K562 (cell line): ENCODE results near the gene FBXO28. TPM values are rescaled to one million over a fixed set of nuclear protein-coding genes. Genes with fewer than 3 reads are reported as not detected.

ENCODE experiments used
- CCNT2 ChIP-seq: IDR thresholded peaks from 2 replicates; pipeline ENCODE4 v1.6.1; 2011; ENCODE audit warnings: borderline replicate concordance, low read depth, mild to moderate bottlenecking, moderate library complexity, mixed read lengths, low read length; ENCODE audit not compliant: insufficient read length; ENCODE audit errors: extremely low read depth
- ETS1 ChIP-seq: conservative IDR thresholded peaks from 2 replicates; pipeline ENCODE4 v1.6.1; 2011; ENCODE audit warnings: low read depth, mild to moderate bottlenecking, low read length; ENCODE audit not compliant: control insufficient read depth
- GABPB1 ChIP-seq: sonication (generic); formaldehyde crosslinking; IDR thresholded peaks from 2 replicates; pipeline ENCODE4 v1.8.0; 2022; ENCODE audit warnings: mild to moderate bottlenecking, missing genetic modification reagents
- GATA2 ChIP-seq: sonication (generic); formaldehyde crosslinking; IDR thresholded peaks from 2 replicates; pipeline ENCODE4 v1.4.0; 2020; ENCODE audit warnings: mild to moderate bottlenecking, missing genetic modification reagents
- HNRNPLL ChIP-seq: fragments of 200-400 bp; formaldehyde crosslinking; IDR thresholded peaks from 2 replicates; pipeline ENCODE4 v1.6.1; 2017; ENCODE audit warnings: low read length, low read depth, mild to moderate bottlenecking; ENCODE audit not compliant: poor library complexity, severe bottlenecking
- KDM1A ChIP-seq, 2 experiments: fragments of 450-650 bp; IDR thresholded peaks; 2 replicates each; pipeline ENCODE4 v1.6.1; 2016; ENCODE audit warnings: mild to moderate bottlenecking in 2 of 2
- KLF1 ChIP-seq: fragments of 450-650 bp; IDR thresholded peaks from 2 replicates; pipeline ENCODE4 v1.6.1; 2016; ENCODE audit warnings: missing genetic modification characterization, missing compliant biosample characterization
- MAZ ChIP-seq, 2 experiments: fragments of 450-650 bp in 1 of 2; sonication (generic) in 1 of 2; formaldehyde crosslinking; IDR thresholded peaks in 1 of 2; conservative IDR thresholded peaks in 1 of 2; 2 replicates each; pipeline versions ENCODE4 v1.4.0 to v1.5.0; 2020; ENCODE audit warnings: mild to moderate bottlenecking in 1 of 2, missing genetic modification reagents in 1 of 2
- MLX ChIP-seq, 2 experiments: fragments of 450-650 bp in 1 of 2; sonication (generic) in 1 of 2; formaldehyde crosslinking; conservative IDR thresholded peaks; 2 replicates each; pipeline versions ENCODE4 v1.4.0 to v1.8.1; 2020 to 2022; ENCODE audit warnings: mild to moderate bottlenecking in 1 of 2, missing genetic modification reagents in 1 of 2
- MNT ChIP-seq, 2 experiments: fragments of 450-650 bp; conservative IDR thresholded peaks; 2 replicates each; pipeline ENCODE4 v1.6.1; 2017; ENCODE audit warnings: mild to moderate bottlenecking in 2 of 2, moderate library complexity in 2 of 2
- MYC ChIP-seq, 2 experiments: fragments of 250-450 bp in 1 of 2; sonication (Bioruptor Pico) in 1 of 2; IDR thresholded peaks; 2 replicates each; pipeline versions ENCODE4 v1.5.1 to v1.6.1; 2012 to 2021; ENCODE audit warnings: low read depth in 2 of 2, borderline replicate concordance in 1 of 2, improper control_type of control experiment in 1 of 2, low read length in 1 of 2, mild to moderate bottlenecking in 1 of 2, moderate library complexity in 1 of 2
- PML ChIP-seq: IDR thresholded peaks from 2 replicates; pipeline ENCODE4 v1.6.1; 2012; ENCODE audit warnings: low read length, inconsistent platforms
- RBM17 ChIP-seq: fragments of 200-400 bp; formaldehyde crosslinking; IDR thresholded peaks from 2 replicates; pipeline ENCODE4 v1.6.1; 2017; ENCODE audit warnings: low read depth, mild to moderate bottlenecking, low read length, borderline replicate concordance
- RBM34 ChIP-seq: fragments of 200-400 bp; formaldehyde crosslinking; IDR thresholded peaks from 2 replicates; pipeline ENCODE4 v1.6.1; 2018; ENCODE audit warnings: low read length, borderline replicate concordance; ENCODE audit not compliant: insufficient read depth
- SRSF3 ChIP-seq: fragments of 200-400 bp; formaldehyde crosslinking; IDR thresholded peaks from 2 replicates; pipeline ENCODE4 v1.6.1; 2016; ENCODE audit warnings: mild to moderate bottlenecking, low read length, moderate library complexity; ENCODE audit not compliant: insufficient read depth
- TOE1 ChIP-seq, 2 experiments: fragments of 450-650 bp in 1 of 2; sonication (generic) in 1 of 2; formaldehyde crosslinking in 1 of 2; IDR thresholded peaks; 2 replicates each; pipeline versions ENCODE4 v1.7.1 to v1.8.0; 2016 to 2022; ENCODE audit warnings: borderline replicate concordance in 2 of 2, mild to moderate bottlenecking in 2 of 2, antibody characterized with exemption in 1 of 2, inconsistent platforms in 1 of 2, low read depth in 1 of 2, missing genetic modification reagents in 1 of 2, moderate library complexity in 1 of 2
- ZBTB17 ChIP-seq: fragments of 450-650 bp; formaldehyde crosslinking; IDR thresholded peaks from 2 replicates; pipeline ENCODE4 v1.4.0; 2020; ENCODE audit warnings: mild to moderate bottlenecking
- ZNF3 ChIP-seq: fragments of 250-450 bp; sonication (Bioruptor Pico); IDR thresholded peaks from 2 replicates; pipeline ENCODE4 v1.5.0; 2021; ENCODE audit warnings: mild to moderate bottlenecking, moderate library complexity
- ZNF76 ChIP-seq: fragments of 250-450 bp; sonication (Bioruptor Pico); IDR thresholded peaks from 2 replicates; pipeline ENCODE4 v1.4.0; 2020; ENCODE audit warnings: mild to moderate bottlenecking, moderate library complexity, borderline replicate concordance
- ZNF780A ChIP-seq: fragments of 250-450 bp; sonication (Bioruptor Pico); IDR thresholded peaks from 2 replicates; pipeline ENCODE4 v1.5.0; 2021; ENCODE audit warnings: mild to moderate bottlenecking
- polyA plus RNA-seq, 8 experiments: library from polyadenylated mRNA; depleted of rRNA in 4 of 8; stranded (reverse) in 5 of 8; unstranded in 3 of 8; fragments of >200 nt; fragmentation: Nextera tagmentation in 2 of 8; fragmentation: Illumina TruSeq in 1 of 8; extraction: Ambion mirVana in 2 of 8; extraction: Trizol in 1 of 8; gene quantifications; 2 replicates each; pipeline versions ENCODE4 v1.2.1 to v1.2.3, GENCODE V29; 2011 to 2014; ENCODE audit warnings: inconsistent platforms in 1 of 8, missing spikeins in 1 of 8
- total RNA-seq, 7 experiments: library from RNA; depleted of rRNA in 6 of 7; stranded (reverse); fragments of >200 nt in 6 of 7; fragmentation: Illumina TruSeq in 2 of 7; extraction: Trizol in 2 of 7; gene quantifications; 2 replicates each; pipeline versions ENCODE4 v1.2.1 to v1.2.3, GENCODE V29; 2011 to 2021; ENCODE audit warnings: low replicate concordance in 1 of 7
- TF ChIP-seq, protein P1 (sequence below): IDR thresholded peaks from 2 replicates; pipeline ENCODE4 v1.6.1; 2011; ENCODE audit not compliant: insufficient read length; ENCODE audit errors: extremely low read depth

The FBXO28 gene
- total and polyA plus RNA-seq, 9 of the 15 experiments (the other 6 are each of a cell fraction or from before 2014, with no cell fraction given): 4.1 to 34.8 (median 25.3) TPM

DNA sequence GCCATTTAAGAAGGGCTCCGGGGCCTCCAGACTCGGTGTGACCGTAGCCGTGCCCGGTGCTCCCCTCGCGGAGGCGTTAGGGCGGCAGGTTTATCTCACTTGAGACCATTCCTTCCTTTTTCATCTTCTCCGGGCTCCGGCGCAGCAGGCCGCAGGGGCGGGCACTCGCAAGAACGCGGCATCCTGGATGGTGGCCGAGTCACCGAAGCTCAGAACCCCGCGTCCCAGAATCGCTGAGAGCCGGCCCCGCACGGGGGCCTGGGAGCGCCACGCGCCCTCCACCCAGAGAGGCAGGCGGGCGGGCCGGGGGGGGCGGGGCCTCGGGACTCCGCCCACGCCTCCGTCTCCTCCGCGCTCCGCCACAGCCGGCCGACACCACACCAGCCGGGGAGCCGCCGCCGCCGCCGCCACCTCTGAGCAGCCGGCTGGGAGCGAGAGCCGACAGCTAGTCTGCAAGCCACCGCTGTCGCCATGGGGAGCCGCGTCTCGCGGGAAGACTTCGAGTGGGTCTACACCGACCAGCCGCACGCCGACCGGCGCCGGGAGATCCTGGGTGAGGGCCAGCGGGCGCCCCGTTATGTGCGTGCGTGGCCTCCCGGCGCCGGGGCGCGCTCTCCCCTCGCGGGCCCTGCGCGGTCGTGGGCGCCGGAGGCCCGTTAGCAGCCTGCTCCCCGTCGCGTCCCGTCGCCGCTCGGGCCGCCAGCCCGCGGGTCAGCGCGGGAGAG, 69.1 kb downstream of the FBXO28 start, which contains the start of gene DEGS1 (continued):
- TF ChIP-seq MYC (IDR thresholded peaks at IDR 0.05; ENCODE audit: low read depth, low read length): peak; percentile 91
- TF ChIP-seq MYC (CRISPR knock-in tag; IDR thresholded peaks at IDR 0.05; ENCODE audit: borderline replicate concordance, low read depth): peak; percentile 14; the same call in 1 of the 2 replicates
- peak; percentile 69 for TF ChIP-seq CCNT2
- TF ChIP-seq MNT (conservative IDR thresholded peaks at IDR 0.05): peak; percentile 68 to 78
- TF ChIP-seq HNRNPLL: peak; percentile 86
- TF ChIP-seq, protein P1, sequence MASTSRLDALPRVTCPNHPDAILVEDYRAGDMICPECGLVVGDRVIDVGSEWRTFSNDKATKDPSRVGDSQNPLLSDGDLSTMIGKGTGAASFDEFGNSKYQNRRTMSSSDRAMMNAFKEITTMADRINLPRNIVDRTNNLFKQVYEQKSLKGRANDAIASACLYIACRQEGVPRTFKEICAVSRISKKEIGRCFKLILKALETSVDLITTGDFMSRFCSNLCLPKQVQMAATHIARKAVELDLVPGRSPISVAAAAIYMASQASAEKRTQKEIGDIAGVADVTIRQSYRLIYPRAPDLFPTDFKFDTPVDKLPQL: no peak
- no peak for TF ChIP-seq KDM1A (IDR thresholded peaks at IDR 0.05)
- TF ChIP-seq TOE1 (IDR thresholded peaks at IDR 0.05; ENCODE audit: borderline replicate concordance): no peak; the same call in 1 of the 2 replicates
- peak; percentile 16; the same call in 1 of the 2 replicates for TF ChIP-seq TOE1 (CRISPR knock-in tag; IDR thresholded peaks at IDR 0.05; ENCODE audit: borderline replicate concordance, low read depth)
- TF ChIP-seq GATA2 (CRISPR knock-in tag): no peak
- 0 out of 2 replicates have a peak, but pooled peaks have one; percentile 12 for TF ChIP-seq ZNF76
- TF ChIP-seq MLX (CRISPR knock-in tag; conservative IDR thresholded peaks at IDR 0.05): no peak
- no peak for TF ChIP-seq RBM17
- no peak for TF ChIP-seq ZNF3 (CRISPR knock-in tag)
- peak; percentile 41; the same call in 1 of the 2 replicates for TF ChIP-seq KLF1 (tag)
- peak; percentile 27; the same call in 1 of the 2 replicates for TF ChIP-seq PML
- TF ChIP-seq ZBTB17: peak; percentile 65
- no peak for TF ChIP-seq SRSF3
- TF ChIP-seq MAZ (CRISPR knock-in tag; conservative IDR thresholded peaks at IDR 0.05 in 1 of 2, IDR thresholded peaks at IDR 0.05 in 1 of 2): peak in 1 of 2 experiments; percentile 80; a peak in 2 of 4 replicates
- TF ChIP-seq GABPB1 (CRISPR knock-in tag): no peak; the same call in 1 of the 2 replicates
- 0 out of 2 replicates have a peak, but pooled peaks have one; percentile 30 for TF ChIP-seq RBM34
- TF ChIP-seq ETS1: peak; percentile 46
- TF ChIP-seq ZNF780A (CRISPR knock-in tag): no peak
